Osteoblast (primary cell): ENCODE data around the gene GRAMD4. TPM values are rescaled to one million over a fixed set of nuclear protein-coding genes. Genes with fewer than 3 reads are reported as not detected.
A peak's percentile ranks its signal among the peaks of the same experiment; 100 is the strongest.

Experiments used
- DNase-seq: peaks from one replicate; pipeline ENCODE4 v3.0.0; 2011; ENCODE audit warnings: low spot score, mixed read lengths; ENCODE audit not compliant: insufficient read length; ENCODE audit errors: missing footprints
- H2AFZ ChIP-seq: 2 replicates; pipeline ENCODE4 v1.6.0; 2011; ENCODE audit warnings: mild to moderate bottlenecking, low read length
- H3K27ac ChIP-seq: 2 replicates; pipeline ENCODE4 v1.5.1; 2011; ENCODE audit warnings: mild to moderate bottlenecking, low read depth, low read length, moderate library complexity
- H3K27me3 ChIP-seq: 2 replicates; pipeline ENCODE4 v1.6.0; 2012; ENCODE audit warnings: mild to moderate bottlenecking, control low read depth, inconsistent platforms, low read length, moderate library complexity; ENCODE audit not compliant: insufficient read depth
- H3K36me3 ChIP-seq: 2 replicates; pipeline ENCODE4 v1.5.1; 2011; ENCODE audit warnings: mild to moderate bottlenecking, low read length, control low read depth, moderate library complexity; ENCODE audit not compliant: insufficient read depth
- H3K4me1 ChIP-seq: 2 replicates; pipeline ENCODE4 v1.5.1; 2011; ENCODE audit warnings: mild to moderate bottlenecking, low read length, control low read depth, moderate library complexity; ENCODE audit not compliant: insufficient read depth
- H3K4me2 ChIP-seq: 2 replicates; pipeline ENCODE4 v1.6.0; 2011; ENCODE audit warnings: mild to moderate bottlenecking, low read length; ENCODE audit not compliant: insufficient read depth
- H3K4me3 ChIP-seq: fragments of 200-600 bp; sonication (generic); 3 replicates; pipeline ENCODE4 v1.5.1; 2012; ENCODE audit warnings: mild to moderate bottlenecking, low read length, inconsistent platforms; ENCODE audit not compliant: insufficient read depth
- H3K79me2 ChIP-seq: 2 replicates; pipeline ENCODE4 v1.6.0; 2012; ENCODE audit warnings: mild to moderate bottlenecking, low read length, control low read depth, inconsistent platforms; ENCODE audit not compliant: insufficient read depth
- H3K9me3 ChIP-seq: 2 replicates; pipeline ENCODE4 v1.5.1; 2011; ENCODE audit warnings: low read depth, low read length, control low read depth
- H4K20me1 ChIP-seq: 2 replicates; pipeline ENCODE4 v1.6.0; 2012; ENCODE audit warnings: mild to moderate bottlenecking, low read length, control low read depth; ENCODE audit not compliant: insufficient read depth
- total RNA-seq: library from RNA; depleted of rRNA; stranded (reverse); fragments of >200 nt; gene quantifications from 2 replicates; pipeline ENCODE4 v1.2.3, GENCODE V29; 2012
- TF ChIP-seq, protein P1 (sequence below): IDR thresholded peaks from 2 replicates; pipeline ENCODE4 v1.5.1; 2011; ENCODE audit warnings: mild to moderate bottlenecking, low read depth, low read length, moderate library complexity; ENCODE audit errors: extremely low read depth

GRAMD4 gene
- total RNA-seq, 1 donor: 17.0 TPM

DNA sequence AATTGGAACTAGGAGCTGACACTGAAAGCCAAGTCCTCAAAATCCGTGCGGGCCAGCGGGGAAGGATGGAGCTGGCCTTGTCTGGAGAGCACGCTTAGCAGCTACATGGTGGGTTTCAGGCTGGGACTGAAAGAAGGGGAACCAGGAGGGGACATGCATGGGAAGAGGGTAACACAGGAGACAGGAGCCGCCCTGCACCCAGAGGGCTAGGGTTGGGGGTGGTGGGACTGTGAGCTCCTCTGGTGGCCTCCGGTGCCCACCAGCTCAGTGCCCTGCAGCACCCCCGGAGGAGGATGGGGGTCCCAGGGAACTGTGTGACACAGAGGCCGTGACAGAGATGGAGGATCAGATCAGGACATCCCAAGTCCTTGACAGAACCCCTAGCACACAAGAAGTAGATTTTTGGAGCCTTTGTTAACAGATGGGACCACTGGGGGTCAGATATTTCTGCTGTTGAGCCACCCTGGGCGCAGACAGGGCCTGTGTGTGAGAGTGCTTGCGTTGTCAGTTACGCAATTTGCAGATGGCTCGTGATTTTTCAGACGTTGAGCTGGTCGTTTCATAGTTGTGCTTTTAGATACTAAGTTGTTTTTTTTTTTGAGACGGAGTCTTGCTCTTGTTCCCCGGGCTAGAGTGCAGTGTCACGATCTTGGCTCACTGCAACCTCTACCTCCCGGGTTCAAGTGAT lies 21.3 kb upstream of the GRAMD4 start:
- Histone ChIP-seq H3K27ac (no peak overlapping the region), H3K79me2 (no peaks in the 10 kb centered on the region), H3K4me2 (no peak overlapping the region), H3K9me3 (no peaks in the 10 kb centered on the region), H3K4me1 (no peaks in the 10 kb centered on the region), H3K4me3 (no peak overlapping the region), H4K20me1 (peaks cover 22% of the 10 kb centered on the region), H2AFZ (no peak overlapping the region), H3K27me3 (no peaks in the 10 kb centered on the region), H3K36me3 (no peaks in the 10 kb centered on the region)
- TF ChIP-seq, protein P1, sequence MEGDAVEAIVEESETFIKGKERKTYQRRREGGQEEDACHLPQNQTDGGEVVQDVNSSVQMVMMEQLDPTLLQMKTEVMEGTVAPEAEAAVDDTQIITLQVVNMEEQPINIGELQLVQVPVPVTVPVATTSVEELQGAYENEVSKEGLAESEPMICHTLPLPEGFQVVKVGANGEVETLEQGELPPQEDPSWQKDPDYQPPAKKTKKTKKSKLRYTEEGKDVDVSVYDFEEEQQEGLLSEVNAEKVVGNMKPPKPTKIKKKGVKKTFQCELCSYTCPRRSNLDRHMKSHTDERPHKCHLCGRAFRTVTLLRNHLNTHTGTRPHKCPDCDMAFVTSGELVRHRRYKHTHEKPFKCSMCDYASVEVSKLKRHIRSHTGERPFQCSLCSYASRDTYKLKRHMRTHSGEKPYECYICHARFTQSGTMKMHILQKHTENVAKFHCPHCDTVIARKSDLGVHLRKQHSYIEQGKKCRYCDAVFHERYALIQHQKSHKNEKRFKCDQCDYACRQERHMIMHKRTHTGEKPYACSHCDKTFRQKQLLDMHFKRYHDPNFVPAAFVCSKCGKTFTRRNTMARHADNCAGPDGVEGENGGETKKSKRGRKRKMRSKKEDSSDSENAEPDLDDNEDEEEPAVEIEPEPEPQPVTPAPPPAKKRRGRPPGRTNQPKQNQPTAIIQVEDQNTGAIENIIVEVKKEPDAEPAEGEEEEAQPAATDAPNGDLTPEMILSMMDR: no peak
- no peak for DNase-seq

DNA sequence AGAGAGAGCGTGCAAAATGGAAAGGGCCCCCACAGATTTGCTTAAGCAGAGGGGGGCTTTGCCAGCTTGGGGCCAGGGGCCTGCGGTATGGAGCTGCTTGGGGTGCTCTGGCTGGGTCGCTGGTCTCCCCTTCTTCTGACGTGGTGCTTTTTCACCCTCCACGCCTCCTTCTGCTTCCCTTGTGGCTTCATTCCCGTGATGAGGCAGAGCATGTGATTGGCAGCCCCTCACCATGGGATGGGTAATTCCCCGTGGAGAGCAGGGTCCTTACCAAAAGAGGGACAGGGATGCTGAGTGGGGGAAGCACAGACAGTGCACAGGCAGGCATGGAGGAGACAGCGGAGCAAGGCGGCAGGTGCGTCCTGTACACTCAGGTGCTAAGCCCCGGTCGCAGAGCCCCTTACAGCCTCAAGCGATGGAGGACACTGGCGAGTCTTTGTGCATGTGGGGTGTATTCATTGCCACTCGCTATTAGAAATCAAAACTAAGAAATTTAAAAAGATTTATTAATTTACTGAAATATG lies 19.9 kb upstream of the GRAMD4 start:
- no peak for DNase-seq
- Histone ChIP-seq H3K79me2 (no peaks in the 10 kb centered on the region), H4K20me1 (peaks cover 24% of the 10 kb centered on the region), H3K36me3 (no peaks in the 10 kb centered on the region), H3K4me2 (no peak overlapping the region), H3K9me3 (no peaks in the 10 kb centered on the region), H2AFZ (no peak overlapping the region), H3K4me3 (no peak overlapping the region), H3K27ac (no peak overlapping the region), H3K4me1 (no peaks in the 10 kb centered on the region), H3K27me3 (no peaks in the 10 kb centered on the region)
- TF ChIP-seq, protein P1: no peak

DNA sequence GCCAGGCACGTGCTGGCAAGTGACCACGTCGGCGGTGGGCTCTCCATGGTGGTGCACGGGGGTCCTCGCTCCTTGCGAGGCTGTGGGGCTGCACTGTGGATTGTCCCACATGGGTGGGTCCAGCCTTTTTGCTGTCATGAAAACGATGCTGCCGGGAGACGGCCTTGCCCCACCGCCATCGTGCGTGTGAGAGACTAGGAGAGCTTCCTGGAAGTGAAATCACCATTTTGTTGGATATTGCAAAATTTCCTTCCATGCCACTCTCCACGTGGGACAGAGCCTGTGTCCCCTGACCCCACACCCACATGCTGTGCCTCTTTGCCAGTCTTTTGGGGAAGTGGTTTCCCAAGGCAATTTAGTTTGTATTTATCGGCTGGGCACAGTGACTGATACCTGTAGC lies 18.2 kb upstream of the GRAMD4 start:
- Histone ChIP-seq H3K27me3 (no peaks in the 10 kb centered on the region), H2AFZ (no peak overlapping the region), H3K79me2 (peaks cover 2% of the 10 kb centered on the region), H4K20me1 (peaks cover 21% of the 10 kb centered on the region), H3K9me3 (no peaks in the 10 kb centered on the region), H3K27ac (no peak overlapping the region), H3K4me3 (no peak overlapping the region), H3K4me2 (no peak overlapping the region), H3K4me1 (no peaks in the 10 kb centered on the region), H3K36me3 (no peaks in the 10 kb centered on the region)
- TF ChIP-seq, protein P1: no peak
- DNase-seq: no peak

DNA sequence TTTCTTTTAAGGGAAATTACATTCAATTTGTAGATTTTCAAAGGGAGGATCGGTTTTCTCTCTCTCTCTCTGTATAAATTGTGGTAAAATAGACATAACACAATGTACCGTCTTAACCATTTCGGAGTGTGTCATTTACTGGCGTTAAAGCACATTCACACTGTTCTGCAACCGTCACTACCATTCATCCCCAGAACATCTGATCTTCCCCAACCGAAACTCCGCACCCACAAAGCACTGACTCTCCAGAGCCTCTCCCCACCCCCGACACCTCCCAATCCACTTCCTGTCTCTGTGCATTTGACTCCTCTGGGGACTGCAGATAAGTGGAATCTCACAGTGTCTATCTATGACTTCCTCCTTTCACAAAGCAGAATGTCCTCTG lies 15.9 kb upstream of the GRAMD4 start:
- H3K27ac ChIP-seq: no peak overlapping the region
- H3K36me3 ChIP-seq: no peaks in the 10 kb centered on the region
- H3K79me2 ChIP-seq: peaks cover 2% of the 10 kb centered on the region
- DNase-seq: peak; percentile 94
- H3K27me3 ChIP-seq: no peaks in the 10 kb centered on the region
- H3K4me1 ChIP-seq: no peaks in the 10 kb centered on the region
- H4K20me1 ChIP-seq: peaks cover 34% of the 10 kb centered on the region
- no peaks in the 10 kb centered on the region for H3K9me3 ChIP-seq
- peak overlapping the region; percentile 63 for H3K4me2 ChIP-seq
- TF ChIP-seq, protein P1: no peak
- H2AFZ ChIP-seq: no peak overlapping the region
- peak overlapping the region; percentile 42 for H3K4me3 ChIP-seq
